A673 (cell line): ENCODE measurements around the gene ARFGAP1. TPM values are rescaled to one million over a fixed set of nuclear protein-coding genes. Genes with fewer than 3 reads are reported as not detected.

Experiments
- BruUV-seq: library from RNA; stranded (reverse); fragments of 400-500 nt; replicated peaks from 2 replicates; lab custom pipeline; 2021; lab: Mats Ljungman, UMichigan
- CTCF ChIA-PET: fragments of 300-600 bp; sonication (Branson Sonifier 250); formaldehyde crosslinking; loops from one replicate; lab custom pipeline; 2022; ENCODE audit warnings: antibody characterized with exemption; lab: Charles Lee
- POLR2A ChIA-PET: fragments of 300-600 bp; sonication (Branson Sonifier 250); formaldehyde crosslinking; loops from one replicate; lab custom pipeline; 2022; ENCODE audit warnings: antibody characterized with exemption; ENCODE audit not compliant: low non-redundant PET; lab: Charles Lee
- DNase-seq: peaks from one replicate; pipeline ENCODE4 v3.0.0-alpha.2; 2015; ENCODE audit warnings: low spot score
- H3K27ac ChIP-seq: fragments of 200-600 bp; sonication (generic); 2 replicates; pipeline ENCODE4 v1.5.1; 2016; ENCODE audit warnings: mixed run types, low read depth, mild to moderate bottlenecking, mixed read lengths, antibody characterized with exemption, low read length; ENCODE audit not compliant: poor library complexity, severe bottlenecking
- H3K27me3 ChIP-seq: fragments of 200-600 bp; sonication (generic); replicated peaks from 2 replicates; pipeline ENCODE4 v1.6.1; 2017; ENCODE audit warnings: mixed run types, low read depth, mild to moderate bottlenecking, mixed read lengths, antibody characterized with exemption, low read length; ENCODE audit not compliant: insufficient read depth, poor library complexity
- H3K36me3 ChIP-seq: fragments of 200-600 bp; sonication (generic); 2 replicates; pipeline ENCODE4 v1.6.1; 2016; ENCODE audit warnings: mixed run types, mild to moderate bottlenecking, mixed read lengths, antibody characterized with exemption, low read length; ENCODE audit not compliant: insufficient read depth, poor library complexity, severe bottlenecking
- H3K4me1 ChIP-seq: fragments of 200-600 bp; sonication (generic); 2 replicates; pipeline ENCODE4 v1.6.1; 2017; ENCODE audit warnings: mixed run types, mild to moderate bottlenecking, mixed read lengths, antibody characterized with exemption, low read length; ENCODE audit not compliant: insufficient read depth, poor library complexity, severe bottlenecking
- H3K4me3 ChIP-seq: fragments of 200-600 bp; sonication (generic); 2 replicates; pipeline ENCODE4 v1.5.1; 2016; ENCODE audit warnings: low read depth, mixed run types, mild to moderate bottlenecking, mixed read lengths, low read length; ENCODE audit not compliant: poor library complexity, severe bottlenecking
- H3K9me3 ChIP-seq: fragments of 200-600 bp; sonication (generic); 2 replicates; pipeline ENCODE4 v1.6.1; 2016; ENCODE audit warnings: mixed run types, low read depth, mild to moderate bottlenecking, mixed read lengths, antibody characterized with exemption, low read length; ENCODE audit not compliant: poor library complexity, severe bottlenecking
- CTCF ChIP-seq: fragments of 300-800, 200-600 bp; sonication (generic); conservative IDR thresholded peaks from 2 replicates; pipeline ENCODE4 v1.5.1; 2017; ENCODE audit warnings: low read depth, mild to moderate bottlenecking, antibody characterized with exemption, low read length, moderate library complexity, mixed read lengths
- EZH2 ChIP-seq: fragments of 200-600 bp; sonication (generic); IDR thresholded peaks from 2 replicates; pipeline ENCODE4 v1.6.1; 2017; ENCODE audit warnings: borderline replicate concordance, low read depth, mild to moderate bottlenecking, mixed read lengths, antibody characterized with exemption, low read length; ENCODE audit not compliant: poor library complexity, severe bottlenecking
- intact Hi-C: fragments of 100-400 bp; cut with micrococcal nuclease; formaldehyde crosslinking; loops from one replicate; pipeline ENCODE4 v1.10.0; 2022; ENCODE audit not compliant: unreplicated experiment
- total RNA-seq: library from RNA; stranded (reverse); gene quantifications from 2 replicates; pipeline ENCODE4 v1.2.3, GENCODE V29; 2021

Gene ARFGAP1
- total RNA-seq, 1 experiment from 2014 or later = 90.4 TPM

- H3K36me3 ChIP-seq = no peaks in the 10 kb centered on the region
- no peaks in the 10 kb centered on the region for H3K27me3 ChIP-seq
- no peaks in the 10 kb centered on the region for H3K9me3 ChIP-seq
- BruUV-seq = no TSS peak
- intact Hi-C loops = no loop called here
- ChIA-PET POLR2A (no interaction called here), CTCF (no interaction called here)
- H3K4me1 ChIP-seq = no peaks in the 10 kb centered on the region
- no peak overlapping the region for H3K4me3 ChIP-seq
- no peak for TF ChIP-seq CTCF
- TF ChIP-seq EZH2 = no peak
- no peak for DNase-seq
- peak overlapping the region; percentile 66 for H3K27ac ChIP-seq
Measured at GRCh38 chr20:63325554-63326313, 53.1 kb downstream of the ARFGAP1 start.

GRCh38 chr20:63326314-63327230 lies 54.0 kb downstream of the ARFGAP1 start:
- intact Hi-C loops = no loop called here
- Histone ChIP-seq H3K27ac (peak overlapping the region; percentile 66), H3K36me3 (no peaks in the 10 kb centered on the region), H3K27me3 (no peaks in the 10 kb centered on the region), H3K4me1 (no peaks in the 10 kb centered on the region), H3K9me3 (no peaks in the 10 kb centered on the region), H3K4me3 (no peak overlapping the region)
- TF ChIP-seq CTCF (no peak), EZH2 (no peak)
- DNase-seq = peak; percentile 71
- ChIA-PET CTCF (no interaction called here), POLR2A (interaction anchor here (0.7 kb wide), 1 partner anchor 840 kb away, joined by 6 read pairs; no protein-coding TSS in a partner anchor)
- BruUV-seq = no TSS peak

GRCh38 chr20:63327231-63327745 lies 54.7 kb downstream of the ARFGAP1 start:
- no peaks in the 10 kb centered on the region for H3K36me3 ChIP-seq
- ChIA-PET CTCF (no interaction called here), POLR2A (interaction anchor here (0.7 kb wide), 1 partner anchor 839 kb away, joined by 6 read pairs; no protein-coding TSS in a partner anchor)
- no peak overlapping the region for H3K4me3 ChIP-seq
- no peaks in the 10 kb centered on the region for H3K27me3 ChIP-seq
- BruUV-seq = no TSS peak
- no peaks in the 10 kb centered on the region for H3K4me1 ChIP-seq
- DNase-seq = no peak
- intact Hi-C loops = no loop called here
- TF ChIP-seq EZH2 (no peak), CTCF (no peak)
- H3K9me3 ChIP-seq = no peaks in the 10 kb centered on the region
- peak overlapping the region; percentile 66 for H3K27ac ChIP-seq
